HepG2 (cell line): ENCODE measurements around the gene SERINC5. TPM values are rescaled to one million over a fixed set of nuclear protein-coding genes. Genes with fewer than 3 reads are reported as not detected.

Source experiments
- ATF6 ChIP-seq: sonication (generic); formaldehyde crosslinking; conservative IDR thresholded peaks from 2 replicates; pipeline ENCODE4 v1.4.0; 2020; ENCODE audit warnings: missing genetic modification reagents
- HOXA5 ChIP-seq: sonication (generic); formaldehyde crosslinking; IDR thresholded peaks from 2 replicates; pipeline ENCODE4 v1.4.0; 2020; ENCODE audit warnings: missing genetic modification reagents
- KDM4B ChIP-seq: sonication (generic); formaldehyde crosslinking; IDR thresholded peaks from 2 replicates; pipeline ENCODE4 v1.4.0; 2020; ENCODE audit warnings: missing genetic modification reagents
- MATR3 ChIP-seq: sonication (generic); formaldehyde crosslinking; IDR thresholded peaks from 2 replicates; pipeline ENCODE4 v1.4.0; 2020; ENCODE audit warnings: missing genetic modification reagents
- MBD4 ChIP-seq: IDR thresholded peaks from 2 replicates; pipeline ENCODE4 v1.6.1; 2012; ENCODE audit warnings: low read length, inconsistent platforms, borderline replicate concordance
- RBM39 ChIP-seq: fragments of 200-400 bp; formaldehyde crosslinking; IDR thresholded peaks from one replicate; pipeline ENCODE4 v1.6.1; 2018; ENCODE audit warnings: antibody characterized with exemption, mild to moderate bottlenecking, low read depth, low read length; ENCODE audit not compliant: poor library complexity, severe bottlenecking
- ZEB1 ChIP-seq: IDR thresholded peaks from 2 replicates; pipeline ENCODE4 v1.6.1; 2012; ENCODE audit warnings: mild to moderate bottlenecking, low read depth, inconsistent platforms; ENCODE audit not compliant: insufficient replicate concordance
- ZFP1 ChIP-seq: IDR thresholded peaks from 2 replicates; pipeline ENCODE4 v1.6.1; 2016
- ZNF34 ChIP-seq: sonication (generic); formaldehyde crosslinking; IDR thresholded peaks from 2 replicates; pipeline ENCODE4 v1.4.0; 2020; ENCODE audit warnings: mild to moderate bottlenecking, missing genetic modification reagents, borderline replicate concordance
- ZNF441 ChIP-seq: sonication (generic); formaldehyde crosslinking; IDR thresholded peaks from 2 replicates; pipeline ENCODE4 v1.7.0; 2021; ENCODE audit warnings: missing genetic modification reagents, borderline replicate concordance
- ZNF451 ChIP-seq: sonication (generic); formaldehyde crosslinking; IDR thresholded peaks from 2 replicates; pipeline ENCODE4 v1.5.0; 2020; ENCODE audit warnings: mild to moderate bottlenecking, missing genetic modification reagents
- ZNF784 ChIP-seq: sonication (generic); formaldehyde crosslinking; IDR thresholded peaks from 2 replicates; pipeline ENCODE4 v1.5.1; 2020; ENCODE audit warnings: missing genetic modification reagents, mild to moderate bottlenecking, borderline replicate concordance
- polyA plus RNA-seq, 8 experiments: library from polyadenylated mRNA; depleted of rRNA in 3 of 8; stranded (reverse) in 7 of 8; unstranded in 1 of 8; fragments of >200 nt; fragmentation: Illumina TruSeq in 4 of 8; extraction: Trizol in 4 of 8; gene quantifications; 2 replicates each; pipeline versions ENCODE4 v1.2.1 to v1.2.3, GENCODE V29; 2011 to 2016; ENCODE audit warnings: low read depth in 4 of 8, missing spikeins in 1 of 8, mixed read lengths in 1 of 8; ENCODE audit not compliant: insufficient read depth in 1 of 8
- total RNA-seq, 5 experiments: library from RNA; depleted of rRNA; stranded (reverse); fragments of >200 nt; fragmentation: Illumina TruSeq; extraction: Trizol; gene quantifications; 2 replicates each; pipeline ENCODE4 v1.2.3, GENCODE V29; 2016; ENCODE audit warnings: low read depth in 1 of 5
- TF ChIP-seq, protein P1 (sequence below): sonication (generic); formaldehyde crosslinking; IDR thresholded peaks from 2 replicates; pipeline ENCODE4 v1.4.0; 2020; ENCODE audit warnings: mild to moderate bottlenecking, missing genetic modification reagents
- TF ChIP-seq, protein P2 (sequence below): sonication (generic); formaldehyde crosslinking; IDR thresholded peaks from 2 replicates; pipeline ENCODE4 v1.4.0; 2020; ENCODE audit warnings: missing genetic modification reagents
- TF ChIP-seq, protein P3 (sequence below): sonication (generic); formaldehyde crosslinking; IDR thresholded peaks from one replicate; pipeline ENCODE4 v1.5.1; 2020; ENCODE audit warnings: mild to moderate bottlenecking, missing genetic modification reagents; ENCODE audit errors: not compliant biosample characterization

SERINC5 gene
- total and polyA plus RNA-seq, 2 of the 13 experiments (the other 11 are each of a cell fraction or from before 2014, with no cell fraction given): 17.3 to 22.8 TPM

DNA sequence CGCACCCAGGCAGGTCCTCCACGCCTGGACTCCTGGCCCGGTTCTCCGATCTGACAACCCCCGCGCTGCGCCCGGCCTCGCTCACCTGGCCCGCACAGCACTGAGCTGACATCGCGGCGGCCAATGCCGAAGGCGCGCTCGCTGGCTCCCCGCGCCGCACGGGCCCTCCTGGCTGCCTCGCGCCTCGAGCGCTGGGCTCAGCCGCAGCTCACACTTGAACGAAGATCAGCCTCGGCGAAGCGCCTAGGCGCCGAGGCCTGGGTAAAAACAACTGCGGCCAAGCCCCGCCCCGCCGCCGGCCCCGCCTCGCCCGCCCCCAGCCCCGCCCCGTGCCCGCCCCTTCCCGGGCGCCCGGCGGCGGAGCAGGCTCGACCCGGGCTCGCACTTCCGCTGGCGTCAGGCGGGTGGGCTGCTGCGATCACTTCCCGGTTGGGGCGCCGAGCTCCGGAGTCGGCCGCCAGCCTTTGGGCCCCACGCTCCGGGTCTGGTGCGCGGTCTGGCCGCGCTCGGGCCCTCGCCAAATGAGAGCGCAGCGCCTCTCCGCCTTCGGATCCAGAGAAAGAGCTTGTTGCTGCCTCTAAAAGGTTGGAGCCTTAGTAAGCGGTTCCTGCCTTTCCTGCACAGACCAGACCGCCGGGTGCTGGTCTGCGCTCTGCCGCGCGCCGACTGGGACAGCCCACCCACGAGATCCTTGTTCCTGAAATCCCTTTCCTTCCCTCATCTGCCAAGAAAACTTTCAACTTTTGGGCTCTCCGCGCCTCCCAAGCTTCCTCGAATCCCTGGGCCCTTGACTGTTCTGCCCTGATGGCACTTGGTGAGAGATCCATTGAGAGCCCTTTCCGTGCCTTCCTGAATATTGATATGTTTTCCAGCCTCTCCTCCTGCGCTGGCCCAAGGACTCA is at the start of gene SERINC5 (continued):
- no peak for TF ChIP-seq RBM39
- TF ChIP-seq MBD4: no peak
- TF ChIP-seq ZEB1: peak; percentile 24
- TF ChIP-seq MATR3 (CRISPR knock-in tag): no peak
- TF ChIP-seq ZNF451: peak; percentile 71; the same call in 1 of the 2 replicates
- no peak for TF ChIP-seq ATF6 (CRISPR knock-in tag)
- TF ChIP-seq, protein P1, sequence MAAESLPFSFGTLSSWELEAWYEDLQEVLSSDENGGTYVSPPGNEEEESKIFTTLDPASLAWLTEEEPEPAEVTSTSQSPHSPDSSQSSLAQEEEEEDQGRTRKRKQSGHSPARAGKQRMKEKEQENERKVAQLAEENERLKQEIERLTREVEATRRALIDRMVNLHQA (CRISPR knock-in tag): no peak
- no peak for TF ChIP-seq ZFP1
- TF ChIP-seq ZNF34: no peak
- peak; percentile 81; the same call in 1 of the 2 replicates for TF ChIP-seq ZNF441 (CRISPR knock-in tag)
- no peak for TF ChIP-seq KDM4B (CRISPR knock-in tag)
- peak; percentile 51; the same call in 1 of the 2 replicates for TF ChIP-seq HOXA5 (CRISPR knock-in tag)
- TF ChIP-seq, protein P2, sequence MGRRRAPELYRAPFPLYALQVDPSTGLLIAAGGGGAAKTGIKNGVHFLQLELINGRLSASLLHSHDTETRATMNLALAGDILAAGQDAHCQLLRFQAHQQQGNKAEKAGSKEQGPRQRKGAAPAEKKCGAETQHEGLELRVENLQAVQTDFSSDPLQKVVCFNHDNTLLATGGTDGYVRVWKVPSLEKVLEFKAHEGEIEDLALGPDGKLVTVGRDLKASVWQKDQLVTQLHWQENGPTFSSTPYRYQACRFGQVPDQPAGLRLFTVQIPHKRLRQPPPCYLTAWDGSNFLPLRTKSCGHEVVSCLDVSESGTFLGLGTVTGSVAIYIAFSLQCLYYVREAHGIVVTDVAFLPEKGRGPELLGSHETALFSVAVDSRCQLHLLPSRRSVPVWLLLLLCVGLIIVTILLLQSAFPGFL (CRISPR knock-in tag): no peak
- TF ChIP-seq ZNF784 (CRISPR knock-in tag): no peak; the same call in 1 of the 2 replicates
- TF ChIP-seq, protein P3, sequence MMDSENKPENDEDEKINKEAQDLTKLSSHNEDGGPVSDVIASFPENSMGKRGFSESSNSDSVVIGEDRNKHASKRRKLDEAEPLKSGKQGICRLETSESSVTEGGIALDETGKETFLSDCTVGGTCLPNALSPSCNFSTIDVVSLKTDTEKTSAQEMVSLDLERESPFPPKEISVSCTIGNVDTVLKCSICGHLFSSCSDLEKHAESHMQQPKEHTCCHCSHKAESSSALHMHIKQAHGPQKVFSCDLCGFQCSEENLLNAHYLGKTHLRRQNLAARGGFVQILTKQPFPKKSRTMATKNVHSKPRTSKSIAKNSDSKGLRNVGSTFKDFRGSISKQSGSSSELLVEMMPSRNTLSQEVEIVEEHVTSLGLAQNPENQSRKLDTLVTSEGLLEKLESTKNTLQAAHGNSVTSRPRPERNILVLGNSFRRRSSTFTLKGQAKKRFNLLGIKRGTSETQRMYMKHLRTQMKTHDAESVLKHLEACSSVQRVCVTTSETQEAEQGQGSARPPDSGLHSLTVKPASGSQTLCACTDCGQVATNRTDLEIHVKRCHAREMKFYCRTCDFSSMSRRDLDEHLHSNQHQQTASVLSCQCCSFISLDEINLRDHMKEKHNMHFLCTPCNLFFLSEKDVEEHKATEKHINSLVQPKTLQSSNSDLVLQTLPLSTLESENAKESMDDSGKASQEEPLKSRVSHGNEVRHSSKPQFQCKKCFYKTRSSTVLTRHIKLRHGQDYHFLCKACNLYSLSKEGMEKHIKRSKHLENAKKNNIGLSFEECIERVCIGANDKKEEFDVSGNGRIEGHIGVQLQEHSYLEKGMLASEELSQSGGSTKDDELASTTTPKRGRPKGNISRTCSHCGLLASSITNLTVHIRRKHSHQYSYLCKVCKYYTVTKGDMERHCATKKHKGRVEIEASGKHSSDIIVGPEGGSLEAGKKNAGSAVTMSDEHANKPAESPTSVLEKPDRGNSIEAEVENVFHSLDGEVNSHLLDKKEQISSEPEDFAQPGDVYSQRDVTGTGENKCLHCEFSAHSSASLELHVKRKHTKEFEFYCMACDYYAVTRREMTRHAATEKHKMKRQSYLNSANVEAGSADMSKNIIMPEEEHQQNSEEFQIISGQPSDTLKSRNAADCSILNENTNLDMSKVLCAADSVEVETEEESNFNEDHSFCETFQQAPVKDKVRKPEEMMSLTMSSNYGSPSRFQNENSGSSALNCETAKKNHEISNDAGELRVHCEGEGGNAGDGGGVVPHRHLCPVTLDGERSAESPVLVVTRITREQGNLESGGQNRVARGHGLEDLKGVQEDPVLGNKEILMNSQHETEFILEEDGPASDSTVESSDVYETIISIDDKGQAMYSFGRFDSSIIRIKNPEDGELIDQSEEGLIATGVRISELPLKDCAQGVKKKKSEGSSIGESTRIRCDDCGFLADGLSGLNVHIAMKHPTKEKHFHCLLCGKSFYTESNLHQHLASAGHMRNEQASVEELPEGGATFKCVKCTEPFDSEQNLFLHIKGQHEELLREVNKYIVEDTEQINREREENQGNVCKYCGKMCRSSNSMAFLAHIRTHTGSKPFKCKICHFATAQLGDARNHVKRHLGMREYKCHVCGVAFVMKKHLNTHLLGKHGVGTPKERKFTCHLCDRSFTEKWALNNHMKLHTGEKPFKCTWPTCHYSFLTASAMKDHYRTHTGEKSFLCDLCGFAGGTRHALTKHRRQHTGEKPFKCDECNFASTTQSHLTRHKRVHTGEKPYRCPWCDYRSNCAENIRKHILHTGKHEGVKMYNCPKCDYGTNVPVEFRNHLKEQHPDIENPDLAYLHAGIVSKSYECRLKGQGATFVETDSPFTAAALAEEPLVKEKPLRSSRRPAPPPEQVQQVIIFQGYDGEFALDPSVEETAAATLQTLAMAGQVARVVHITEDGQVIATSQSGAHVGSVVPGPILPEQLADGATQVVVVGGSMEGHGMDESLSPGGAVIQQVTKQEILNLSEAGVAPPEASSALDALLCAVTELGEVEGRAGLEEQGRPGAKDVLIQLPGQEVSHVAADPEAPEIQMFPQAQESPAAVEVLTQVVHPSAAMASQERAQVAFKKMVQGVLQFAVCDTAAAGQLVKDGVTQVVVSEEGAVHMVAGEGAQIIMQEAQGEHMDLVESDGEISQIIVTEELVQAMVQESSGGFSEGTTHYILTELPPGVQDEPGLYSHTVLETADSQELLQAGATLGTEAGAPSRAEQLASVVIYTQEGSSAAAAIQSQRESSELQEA: no peak
